Measurements from ENCODE around the gene UNC119.
A peak's percentile ranks its signal among the peaks of the same experiment; 100 is the strongest.
"Not testable (repeated sequence)": the region's sequence is repeated elsewhere in the genome, so short reads cannot be mapped to it uniquely, and the experiment has no call there.

The UNC119 gene

DNA sequence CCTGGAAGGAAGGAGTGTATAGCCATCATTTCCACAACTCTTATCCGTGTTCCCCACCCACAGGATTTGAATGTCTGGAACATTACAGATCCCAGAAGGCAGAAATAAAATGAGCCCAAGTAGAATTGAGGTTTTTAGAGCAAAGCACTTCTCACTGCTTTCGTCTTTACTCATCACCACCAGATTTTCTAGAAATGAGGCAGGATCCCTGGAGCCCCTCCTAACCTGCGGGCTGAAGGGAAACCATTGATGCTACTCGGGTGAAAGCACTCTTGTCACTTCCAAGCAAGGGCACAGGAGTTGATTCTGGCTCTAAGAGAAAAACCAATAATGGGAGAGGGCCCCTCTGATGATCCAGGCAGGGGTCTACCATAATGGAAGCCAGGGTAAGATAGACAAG is 27.1 kb upstream of the UNC119 start:
- H3K27me3 ChIP-seq (ENCODE audit: low read depth, low read length), result no peaks in the 10 kb centered on the region
- H3K4me3 ChIP-seq (ENCODE audit: low read depth in 1 of 2, low read length in 2 of 2), result no peak overlapping the region
- H3K4me1 ChIP-seq (ENCODE audit: control insufficient read depth in 1 of 2, insufficient read depth in 2 of 2, low read length in 2 of 2), result peaks cover 0 to 10% of the 10 kb centered on the region in 2 donors
- no peak overlapping the region for H3K27ac ChIP-seq (ENCODE audit: low read length)
- H3K9me3 ChIP-seq (ENCODE audit: control insufficient read depth in 1 of 2, low read length in 2 of 2), result no peaks in the 10 kb centered on the region
- H3K36me3 ChIP-seq (ENCODE audit: control insufficient read depth in 1 of 2, insufficient read depth in 2 of 2, low read length in 2 of 2), result peaks cover 4 to 5% of the 10 kb centered on the region in 2 donors

DNA sequence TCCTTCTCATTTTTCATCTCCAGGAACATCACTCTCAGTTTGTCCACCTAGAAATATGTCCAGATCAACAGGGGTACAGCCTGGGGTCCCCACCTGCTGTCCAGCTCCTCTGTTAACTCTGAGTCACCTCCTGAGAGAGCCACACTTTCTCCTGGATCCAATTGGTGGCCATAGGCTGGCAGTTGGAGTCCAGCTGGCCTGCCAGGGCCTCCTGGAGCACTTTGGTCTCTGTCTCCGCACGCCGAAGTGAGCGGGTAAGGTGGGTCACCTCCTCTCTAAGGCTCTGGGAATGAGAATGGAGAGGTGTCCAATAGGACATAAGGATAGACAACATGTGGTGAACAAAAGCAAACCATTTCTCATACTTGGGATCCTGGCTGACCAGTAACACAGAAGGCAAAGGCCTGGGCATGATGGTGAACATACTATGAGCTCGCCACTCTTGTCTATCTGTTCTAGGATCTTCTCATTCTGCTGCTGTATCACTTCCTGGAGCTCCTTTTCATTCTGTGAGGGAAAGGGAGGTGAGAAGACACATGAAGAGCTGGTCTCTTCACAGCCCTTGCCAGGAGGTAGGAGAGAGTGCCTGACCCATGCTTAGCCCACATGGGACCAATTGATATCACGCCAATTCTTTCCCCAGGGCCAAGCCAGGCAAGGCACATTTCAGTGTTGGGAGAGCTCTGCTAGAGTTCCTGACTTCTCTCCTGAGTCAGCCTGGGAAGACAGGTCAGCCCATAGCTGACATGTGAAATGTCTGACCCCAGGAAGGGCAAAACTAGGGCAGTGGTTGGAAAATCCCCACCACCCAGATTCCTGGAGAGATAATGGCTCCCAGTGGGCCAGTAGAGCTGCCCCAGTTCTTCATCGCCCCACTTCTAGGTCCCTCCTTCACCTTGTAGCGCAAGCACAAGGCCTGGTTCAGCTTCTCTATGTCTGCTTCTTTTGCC is 26.1 kb upstream of the UNC119 start:
- Histone ChIP-seq H3K27ac (ENCODE audit: low read length) (no peak overlapping the region), H3K4me1 (ENCODE audit: control insufficient read depth in 1 of 2, insufficient read depth in 2 of 2, low read length in 2 of 2) (peaks cover 0 to 10% of the 10 kb centered on the region in 2 donors), H3K4me3 (ENCODE audit: low read depth in 1 of 2, low read length in 2 of 2) (no peak overlapping the region), H3K36me3 (ENCODE audit: control insufficient read depth in 1 of 2, insufficient read depth in 2 of 2, low read length in 2 of 2) (peaks cover 0 to 4% of the 10 kb centered on the region in 2 donors), H3K9me3 (ENCODE audit: control insufficient read depth in 1 of 2, low read length in 2 of 2) (no peaks in the 10 kb centered on the region), H3K27me3 (ENCODE audit: low read depth, low read length) (no peaks in the 10 kb centered on the region)

DNA sequence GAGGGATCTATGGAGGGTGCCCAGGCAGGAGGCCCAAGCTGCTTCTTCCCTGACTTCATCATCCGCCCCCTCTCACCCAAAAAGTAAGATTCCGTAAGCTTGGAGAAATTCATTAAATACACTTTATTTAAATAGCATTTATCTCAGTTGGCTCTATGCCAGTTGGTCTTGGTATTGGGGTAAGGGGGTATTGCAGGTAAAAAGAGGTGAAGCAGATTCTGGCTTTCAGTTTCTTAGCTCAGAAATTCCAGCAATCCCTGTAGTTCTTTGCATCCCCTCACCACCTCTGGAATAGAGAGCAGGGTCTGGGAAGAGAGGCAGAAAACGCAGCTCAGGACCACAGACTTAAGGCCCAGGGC is 25.0 kb upstream of the UNC119 start:
- Histone ChIP-seq H3K4me1 (ENCODE audit: control insufficient read depth in 1 of 2, insufficient read depth in 2 of 2, low read length in 2 of 2) (peaks cover 0 to 13% of the 10 kb centered on the region in 2 donors), H3K27ac (ENCODE audit: low read length) (no peak overlapping the region), H3K36me3 (ENCODE audit: control insufficient read depth in 1 of 2, insufficient read depth in 2 of 2, low read length in 2 of 2) (peaks cover 0 to 2% of the 10 kb centered on the region in 2 donors), H3K4me3 (ENCODE audit: low read depth in 1 of 2, low read length in 2 of 2) (no peak overlapping the region), H3K27me3 (ENCODE audit: low read depth, low read length) (no peaks in the 10 kb centered on the region), H3K9me3 (ENCODE audit: control insufficient read depth in 1 of 2, low read length in 2 of 2) (no peaks in the 10 kb centered on the region)

DNA sequence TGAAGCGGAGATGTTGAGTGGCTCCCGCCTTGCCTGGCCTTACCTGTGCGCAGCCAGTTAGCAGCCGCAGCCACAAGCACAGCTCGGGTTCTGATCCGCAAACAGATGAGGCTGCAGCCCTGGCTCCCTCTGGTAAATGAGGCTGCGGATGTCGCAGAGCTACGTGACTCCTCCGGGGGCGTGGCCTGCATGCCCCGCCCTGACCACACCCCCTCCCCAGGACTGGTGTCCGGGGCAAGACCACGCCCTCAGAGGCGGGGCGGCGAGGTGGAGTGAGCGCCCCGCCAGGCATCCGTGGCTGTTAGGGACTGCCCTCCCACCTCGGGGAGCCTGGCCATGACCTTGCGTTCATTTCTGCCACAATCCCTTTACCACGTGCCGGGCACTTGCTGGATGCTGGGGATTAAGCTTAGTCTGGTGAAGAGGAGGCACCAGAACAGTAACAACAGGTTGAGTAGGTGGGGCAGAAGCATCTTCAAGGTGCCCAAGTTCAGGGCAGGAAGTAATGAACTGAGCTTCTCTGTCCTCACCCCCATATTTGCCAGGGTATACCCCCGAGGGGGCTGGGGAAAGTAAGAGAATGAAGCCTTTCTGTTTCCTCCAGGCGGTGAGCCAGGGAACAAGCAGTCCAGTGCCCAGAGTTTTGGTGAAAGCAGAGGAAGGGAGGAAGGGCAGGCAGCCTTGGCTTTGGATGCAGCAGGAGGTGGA is 24.5 kb upstream of the UNC119 start, which contains the start of gene ALDOC:
Gene ALDOC, minus strand, starts transcription at position 138 of the 708 bp plus-strand sequence. CDS start 1,363 bp downstream, outside the sequence.
- Histone ChIP-seq H3K9me3 (ENCODE audit: control insufficient read depth in 1 of 2, low read length in 2 of 2) (no peaks in the 10 kb centered on the region), H3K4me1 (ENCODE audit: control insufficient read depth in 1 of 2, insufficient read depth in 2 of 2, low read length in 2 of 2) (peaks cover 5 to 18% of the 10 kb centered on the region in 2 donors), H3K36me3 (ENCODE audit: control insufficient read depth in 1 of 2, insufficient read depth in 2 of 2, low read length in 2 of 2) (no peaks in the 10 kb centered on the region), H3K27me3 (ENCODE audit: low read depth, low read length) (no peaks in the 10 kb centered on the region), H3K27ac (ENCODE audit: low read length) (no peak within 1 kb of the TSS), H3K4me3 (ENCODE audit: low read depth in 1 of 2, low read length in 2 of 2) (peak within 1 kb of the TSS; percentile 52 to 57)

DNA sequence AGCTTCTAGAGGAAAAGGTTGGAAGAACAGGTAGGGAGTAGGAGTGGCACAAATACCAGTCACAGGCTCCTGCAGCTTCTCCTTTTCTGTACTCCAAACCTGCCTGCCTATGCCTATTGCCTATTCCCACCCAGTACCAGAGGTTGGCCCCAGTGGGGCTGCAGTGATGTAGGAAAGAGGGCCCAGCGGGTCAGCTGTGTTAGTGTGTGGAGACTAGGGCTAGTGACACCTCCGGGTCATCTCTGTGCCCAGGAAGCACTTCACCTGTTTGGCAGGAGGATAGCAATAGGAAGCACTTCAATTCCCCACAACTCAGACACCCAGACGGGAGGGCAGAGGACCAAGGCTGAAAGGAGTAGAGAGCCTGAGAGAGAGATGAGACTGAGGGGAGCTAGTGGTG is 23.6 kb upstream of the UNC119 start:
- H3K9me3 ChIP-seq (ENCODE audit: control insufficient read depth in 1 of 2, low read length in 2 of 2); H3K27me3 ChIP-seq (ENCODE audit: low read depth, low read length); H3K36me3 ChIP-seq (ENCODE audit: control insufficient read depth in 1 of 2, insufficient read depth in 2 of 2, low read length in 2 of 2); H3K4me3 ChIP-seq (ENCODE audit: low read depth in 1 of 2, low read length in 2 of 2); H3K27ac ChIP-seq (ENCODE audit: low read length): not testable (repeated sequence)
- peaks cover 8 to 19% of the 10 kb centered on the region in 2 donors for H3K4me1 ChIP-seq (ENCODE audit: control insufficient read depth in 1 of 2, insufficient read depth in 2 of 2, low read length in 2 of 2)

DNA sequence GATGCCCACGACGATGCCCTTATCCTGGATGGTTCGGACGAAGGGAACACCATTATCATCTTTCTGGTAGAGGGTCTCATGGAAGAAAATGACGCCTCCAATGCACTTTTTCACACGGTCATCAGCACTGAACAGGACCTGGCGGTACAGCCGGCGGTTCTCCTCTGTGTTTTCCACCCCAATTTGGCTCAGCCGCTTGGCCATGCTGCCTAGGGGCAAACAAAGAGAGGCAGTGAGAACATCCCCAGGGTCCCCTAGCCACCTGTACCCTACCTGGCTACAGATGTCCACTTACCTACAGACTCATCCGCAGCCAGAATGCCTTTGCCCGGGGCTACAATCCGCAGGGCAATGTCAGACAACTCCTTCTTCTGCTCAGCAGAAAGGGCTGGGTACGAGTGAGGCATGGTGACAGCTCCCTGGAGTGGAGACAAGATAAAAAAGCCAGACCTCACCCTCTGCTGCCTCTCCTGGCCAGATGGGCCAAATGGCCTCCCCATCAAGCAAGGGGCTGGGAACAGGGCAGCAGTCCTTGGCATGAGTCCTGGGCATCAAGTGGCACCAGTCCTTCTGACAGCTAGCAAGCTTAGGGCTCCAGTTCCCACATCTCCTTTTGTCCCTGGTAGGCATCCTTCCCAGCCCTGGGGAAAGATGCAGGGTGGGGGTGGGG is 22.8 kb upstream of the UNC119 start:
- Histone ChIP-seq H3K27me3 (ENCODE audit: low read depth, low read length) (no peaks in the 10 kb centered on the region), H3K27ac (ENCODE audit: low read length) (no peak overlapping the region), H3K4me3 (ENCODE audit: low read depth in 1 of 2, low read length in 2 of 2) (no peak overlapping the region), H3K4me1 (ENCODE audit: control insufficient read depth in 1 of 2, insufficient read depth in 2 of 2, low read length in 2 of 2) (peaks cover 8 to 24% of the 10 kb centered on the region in 2 donors), H3K9me3 (ENCODE audit: control insufficient read depth in 1 of 2, low read length in 2 of 2) (no peaks in the 10 kb centered on the region), H3K36me3 (ENCODE audit: control insufficient read depth in 1 of 2, insufficient read depth in 2 of 2, low read length in 2 of 2) (no peaks in the 10 kb centered on the region)

DNA sequence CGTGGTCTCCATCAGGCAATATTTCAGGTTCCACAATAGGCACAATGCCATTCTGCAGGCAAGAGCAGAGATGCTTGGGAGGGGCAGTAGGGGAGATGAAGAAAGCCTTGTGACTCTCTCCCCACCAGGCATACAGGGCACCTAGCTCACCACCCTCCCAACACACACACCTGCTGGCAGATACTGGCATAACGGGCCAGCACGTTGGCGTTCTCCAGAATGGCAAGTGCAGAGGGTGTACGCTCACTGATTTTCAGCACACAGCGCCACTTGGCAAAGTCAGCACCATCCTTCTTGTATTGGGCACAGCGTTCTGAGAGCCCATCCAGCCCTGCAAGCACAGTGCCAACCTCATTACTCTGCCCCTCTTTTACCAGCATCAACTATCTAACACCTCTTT is 22.1 kb upstream of the UNC119 start:
- Histone ChIP-seq H3K27me3 (ENCODE audit: low read depth, low read length) (no peaks in the 10 kb centered on the region), H3K4me3 (ENCODE audit: low read depth in 1 of 2, low read length in 2 of 2) (no peak overlapping the region), H3K27ac (ENCODE audit: low read length) (no peak overlapping the region), H3K9me3 (ENCODE audit: control insufficient read depth in 1 of 2, low read length in 2 of 2) (no peaks in the 10 kb centered on the region), H3K4me1 (ENCODE audit: control insufficient read depth in 1 of 2, insufficient read depth in 2 of 2, low read length in 2 of 2) (peaks cover 8 to 31% of the 10 kb centered on the region in 2 donors), H3K36me3 (ENCODE audit: control insufficient read depth in 1 of 2, insufficient read depth in 2 of 2, low read length in 2 of 2) (no peaks in the 10 kb centered on the region)

DNA sequence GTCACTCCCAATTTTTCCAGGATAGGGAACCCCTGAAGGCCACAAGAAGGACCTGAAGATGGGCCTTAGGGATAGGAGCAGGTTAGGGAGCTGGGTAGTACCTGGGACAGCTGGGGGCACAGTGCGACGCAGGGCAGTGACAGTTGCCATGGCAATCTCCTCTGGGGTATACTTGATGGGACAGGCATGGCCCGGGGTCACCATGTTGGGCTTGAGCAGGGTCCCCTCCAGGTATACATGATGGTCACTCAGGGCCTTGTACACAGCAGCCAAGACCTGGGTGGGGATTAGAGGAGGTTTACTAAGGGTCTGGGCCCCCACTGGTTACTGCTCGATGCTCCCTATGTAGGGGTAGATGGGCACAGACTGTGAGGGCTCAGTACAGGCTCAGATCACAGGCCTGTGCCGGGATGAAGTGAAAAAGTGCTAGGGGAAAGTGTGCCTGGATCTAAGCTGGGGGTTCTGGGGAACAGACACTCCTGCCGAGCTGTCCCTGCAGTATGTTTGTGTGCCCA is 21.6 kb upstream of the UNC119 start:
- Histone ChIP-seq H3K27me3 (ENCODE audit: low read depth, low read length) (no peaks in the 10 kb centered on the region), H3K9me3 (ENCODE audit: control insufficient read depth in 1 of 2, low read length in 2 of 2) (no peaks in the 10 kb centered on the region), H3K4me3 (ENCODE audit: low read depth in 1 of 2, low read length in 2 of 2) (no peak overlapping the region), H3K4me1 (ENCODE audit: control insufficient read depth in 1 of 2, insufficient read depth in 2 of 2, low read length in 2 of 2) (peaks cover 8 to 35% of the 10 kb centered on the region in 2 donors), H3K27ac (ENCODE audit: low read length) (no peak overlapping the region), H3K36me3 (ENCODE audit: control insufficient read depth in 1 of 2, insufficient read depth in 2 of 2, low read length in 2 of 2) (no peaks in the 10 kb centered on the region)

DNA sequence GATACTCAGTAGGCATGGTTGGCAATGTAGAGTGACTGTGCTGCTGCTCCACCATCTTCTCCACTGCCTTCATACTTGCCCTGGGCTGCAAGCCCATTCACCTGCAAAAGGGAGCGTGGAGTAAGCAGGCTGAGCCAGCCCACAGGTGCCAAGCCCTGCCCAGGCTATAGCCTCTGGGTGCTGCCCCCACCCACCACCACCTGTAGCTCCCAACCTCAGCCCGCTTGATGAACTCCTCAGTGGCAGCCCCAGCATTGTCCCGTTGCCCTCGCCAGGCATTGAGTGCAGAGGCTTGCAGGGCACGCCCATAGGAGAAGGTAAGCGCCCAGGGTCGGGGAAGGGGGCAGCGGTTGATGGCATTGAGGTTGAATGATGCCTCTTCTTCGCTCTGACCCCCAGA is 21.1 kb upstream of the UNC119 start:
- peaks cover 8 to 35% of the 10 kb centered on the region in 2 donors for H3K4me1 ChIP-seq (ENCODE audit: control insufficient read depth in 1 of 2, insufficient read depth in 2 of 2, low read length in 2 of 2)
- no peaks in the 10 kb centered on the region for H3K27me3 ChIP-seq (ENCODE audit: low read depth, low read length)
- no peaks in the 10 kb centered on the region for H3K9me3 ChIP-seq (ENCODE audit: control insufficient read depth in 1 of 2, low read length in 2 of 2)
- H3K36me3 ChIP-seq (ENCODE audit: control insufficient read depth in 1 of 2, insufficient read depth in 2 of 2, low read length in 2 of 2), result no peaks in the 10 kb centered on the region
- H3K27ac ChIP-seq (ENCODE audit: low read length), result no peak overlapping the region
- H3K4me3 ChIP-seq (ENCODE audit: low read depth in 1 of 2, low read length in 2 of 2), result no peak overlapping the region

DNA sequence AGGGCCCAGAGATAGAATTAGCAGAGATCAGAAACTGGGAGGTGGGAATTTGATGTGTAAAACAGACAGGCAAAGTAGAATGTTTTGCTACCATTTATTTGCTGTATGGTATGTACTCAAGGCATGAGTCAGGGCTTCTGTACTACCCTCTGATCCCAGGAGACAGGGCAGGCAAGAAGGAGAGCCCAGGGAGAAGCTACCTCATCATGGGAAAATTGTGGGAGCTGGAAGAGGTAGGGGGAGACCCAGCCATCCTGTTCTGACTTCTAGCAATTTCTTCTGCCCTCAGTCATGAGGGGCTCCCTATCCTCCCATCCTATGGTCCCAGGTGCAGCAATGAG is 20.6 kb upstream of the UNC119 start:
- Histone ChIP-seq H3K27me3 (ENCODE audit: low read depth, low read length) (no peaks in the 10 kb centered on the region), H3K4me1 (ENCODE audit: control insufficient read depth in 1 of 2, insufficient read depth in 2 of 2, low read length in 2 of 2) (peaks cover 8 to 35% of the 10 kb centered on the region in 2 donors), H3K36me3 (ENCODE audit: control insufficient read depth in 1 of 2, insufficient read depth in 2 of 2, low read length in 2 of 2) (no peaks in the 10 kb centered on the region), H3K4me3 (ENCODE audit: low read depth in 1 of 2, low read length in 2 of 2) (no peak overlapping the region), H3K27ac (ENCODE audit: low read length) (no peak overlapping the region), H3K9me3 (ENCODE audit: control insufficient read depth in 1 of 2, low read length in 2 of 2) (no peaks in the 10 kb centered on the region)

Data from muscle layer of duodenum (tissue), 2 donors.